GM21390 (cell line): ENCODE measurements around the gene EGFR.

Source experiments
- ATAC-seq: cut with Tn5 transposase; IDR thresholded peaks from one replicate; pipeline ENCODE4 v1.9.1; 2021; ENCODE audit not compliant: unreplicated experiment

Gene EGFR

DNA sequence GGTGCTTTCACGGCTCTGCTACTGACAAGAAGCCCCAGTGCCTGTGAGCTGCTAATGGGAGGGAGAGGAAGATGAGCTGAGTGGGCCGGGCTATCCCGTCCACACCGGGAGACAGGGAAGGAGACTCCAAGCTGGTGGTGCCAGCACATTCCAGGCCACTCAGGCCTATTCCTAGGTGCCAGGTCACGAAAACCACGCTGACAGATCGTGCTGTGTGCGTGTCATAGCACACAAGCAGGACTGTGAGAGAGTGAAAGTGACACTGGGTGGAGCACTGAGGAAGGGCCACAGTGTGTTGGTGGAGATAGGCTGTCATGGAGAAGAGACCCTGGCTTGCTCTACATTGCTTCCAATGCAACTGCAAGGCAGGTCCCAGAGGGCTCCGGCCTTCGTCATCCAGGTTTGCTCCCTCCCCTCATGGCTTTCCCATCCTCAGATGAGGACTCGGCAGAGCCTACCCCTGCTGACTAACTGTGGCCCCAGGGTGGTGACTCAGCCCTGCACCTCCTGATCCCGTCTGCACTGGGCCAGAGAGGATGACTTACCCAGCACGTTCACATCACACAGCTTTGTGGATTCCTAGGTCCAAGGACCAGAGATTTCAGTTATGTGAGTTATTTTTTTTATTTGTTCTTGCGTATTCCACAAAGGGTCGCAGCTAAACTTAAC lies 167.3 kb downstream of the EGFR start:
- ATAC-seq, result peak; percentile 43

DNA sequence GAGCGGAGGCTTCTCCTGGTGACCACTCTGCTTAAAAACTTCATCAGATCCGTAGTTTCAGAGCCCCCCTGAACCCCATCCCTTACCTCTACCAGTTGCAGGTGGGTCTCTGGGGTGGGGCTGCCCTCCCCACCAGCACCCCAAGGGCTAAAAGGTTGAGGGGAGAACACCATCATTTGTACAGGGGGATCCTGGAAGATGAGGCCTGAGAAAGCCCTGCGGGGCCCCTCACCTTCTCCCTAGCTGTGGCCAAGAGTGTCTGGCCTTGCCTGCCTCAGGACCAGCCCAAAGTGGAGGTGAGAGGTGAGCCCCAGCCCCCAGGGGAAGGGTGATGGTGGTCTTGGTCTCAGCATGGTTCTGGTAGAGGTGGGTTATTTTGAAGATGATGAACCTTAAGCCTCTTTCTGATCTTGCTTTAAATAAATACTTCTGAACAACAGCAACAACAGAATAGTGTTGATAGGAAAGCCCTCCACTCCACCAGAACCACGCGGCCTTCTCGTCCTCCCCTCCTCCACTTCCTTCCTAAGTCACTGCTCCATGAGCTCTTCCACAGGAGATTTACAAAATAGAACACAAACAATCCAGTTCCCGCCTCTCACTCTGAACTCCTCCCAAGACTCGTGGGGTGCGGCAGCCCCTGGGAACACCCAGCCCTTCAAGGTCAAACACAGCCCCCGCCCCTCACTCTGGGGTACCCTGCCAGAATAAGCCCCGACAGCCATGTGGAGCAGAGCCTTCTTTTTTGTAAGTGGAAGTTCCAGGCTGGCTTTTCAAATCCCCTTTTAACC lies 169.1 kb downstream of the EGFR start:
- no peak for ATAC-seq

DNA sequence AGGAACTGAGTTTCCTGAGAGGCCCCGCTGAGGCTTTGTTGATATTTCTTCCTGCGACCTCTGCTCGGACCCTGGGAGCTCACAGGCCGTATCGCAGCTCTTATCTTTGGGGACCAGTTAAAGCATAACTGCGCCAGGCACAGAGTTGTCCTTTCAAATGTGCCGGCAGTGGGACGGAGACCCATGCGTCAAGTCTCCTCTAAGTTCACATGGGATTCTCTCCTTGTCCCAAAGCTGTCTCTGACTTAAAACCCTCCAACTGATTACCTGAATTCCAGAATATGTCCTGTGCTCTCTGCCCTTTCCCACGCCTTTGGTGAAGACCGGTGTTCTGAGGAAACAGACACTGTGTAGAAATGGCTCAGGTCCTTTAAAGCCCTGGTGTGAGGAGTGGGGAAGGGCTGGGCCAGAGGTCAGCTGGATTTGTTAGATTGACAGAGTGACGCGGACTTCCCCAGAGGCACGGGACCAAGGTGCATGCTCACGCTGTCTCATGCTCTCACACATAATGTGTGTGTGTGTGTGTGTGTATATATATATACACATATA lies 169.8 kb downstream of the EGFR start:
- ATAC-seq, result no peak

DNA sequence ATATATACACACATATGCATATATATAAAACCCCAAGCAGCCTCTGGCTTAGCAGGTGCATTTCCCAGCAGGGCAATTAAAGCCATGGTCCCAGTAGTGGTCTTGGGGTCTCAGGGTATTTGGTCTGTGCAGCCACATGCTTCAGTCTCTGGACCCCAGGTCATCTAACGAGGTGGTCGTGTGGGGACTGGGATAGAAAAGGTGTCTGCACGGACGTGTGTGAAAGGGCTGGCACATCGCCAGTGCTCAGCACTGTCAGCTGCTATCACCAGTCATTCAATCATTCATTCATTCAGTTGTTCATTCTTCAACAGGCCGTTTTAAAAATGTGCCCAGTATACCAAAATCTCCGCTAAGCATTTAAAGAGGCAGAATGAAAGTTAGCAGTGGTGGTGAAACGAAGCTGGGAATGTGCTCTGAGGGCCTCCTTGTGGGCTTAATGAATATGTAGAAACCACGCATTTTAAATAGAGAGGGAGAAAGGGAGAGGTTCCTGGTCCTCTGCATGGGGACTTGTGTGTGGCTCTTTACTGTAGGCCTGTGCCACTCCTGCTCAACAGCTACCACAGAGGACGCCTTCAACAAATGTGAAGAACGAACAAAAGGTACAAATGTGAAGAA lies 170.4 kb downstream of the EGFR start:
- no peak for ATAC-seq

DNA sequence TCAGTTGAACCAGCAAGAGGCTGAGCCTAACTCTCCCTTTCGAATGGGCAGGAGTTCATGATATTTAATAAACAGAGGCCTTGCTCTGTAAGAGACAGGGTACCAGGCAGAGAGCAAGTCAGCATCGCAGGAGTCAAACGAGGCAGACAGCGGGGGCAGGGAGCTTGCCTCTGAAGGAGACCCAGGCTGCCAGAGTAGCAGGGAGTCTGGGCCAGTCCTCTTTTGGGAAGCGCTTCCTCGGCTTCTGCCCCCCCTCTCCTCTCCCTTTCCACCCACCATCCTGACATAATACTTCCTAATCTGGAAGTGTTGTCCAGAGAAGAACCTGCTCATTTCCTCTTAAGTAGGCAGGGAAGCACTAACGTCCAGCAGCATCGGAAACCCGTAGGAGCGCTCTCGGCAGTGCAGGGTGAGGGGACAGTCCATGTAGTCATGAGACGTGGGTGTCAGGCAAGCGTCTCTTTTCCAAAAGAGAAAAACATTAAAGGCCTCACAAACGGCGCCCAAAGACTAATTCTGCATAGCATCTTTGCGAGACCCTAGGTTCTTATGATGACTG lies 171.1 kb downstream of the EGFR start:
- no peak for ATAC-seq

DNA sequence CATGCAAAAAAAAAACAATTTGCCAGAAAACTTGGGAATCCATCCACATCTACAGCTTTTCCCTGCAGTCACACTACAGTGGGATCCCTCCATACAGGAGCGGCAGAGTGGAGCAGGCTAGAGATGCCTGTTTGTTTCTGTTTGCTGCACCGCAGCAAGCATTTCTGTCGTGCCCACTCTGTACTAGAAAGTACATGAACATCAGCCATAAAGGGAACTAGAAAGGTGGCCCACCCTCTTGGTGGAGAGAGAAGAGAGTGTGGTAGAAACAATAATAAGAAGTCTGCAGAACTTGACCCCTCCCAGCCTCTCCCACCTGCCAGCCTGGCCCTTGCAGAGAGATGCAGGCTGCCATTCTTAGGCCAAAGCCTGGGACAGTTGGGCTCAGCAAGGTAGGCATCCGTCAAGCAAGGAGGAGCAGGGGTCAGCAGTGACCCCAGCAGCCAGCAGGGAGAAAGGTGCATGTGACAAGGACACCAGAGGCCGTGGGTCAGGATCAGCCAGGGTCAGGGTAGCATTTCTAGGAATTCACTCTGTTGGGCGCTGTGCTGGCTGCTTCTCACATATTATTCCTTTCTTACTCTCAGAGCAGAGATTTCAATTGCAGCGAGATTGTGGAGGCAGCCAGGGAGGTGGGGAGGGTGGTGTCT lies 171.8 kb downstream of the EGFR start:
- ATAC-seq, result no peak

DNA sequence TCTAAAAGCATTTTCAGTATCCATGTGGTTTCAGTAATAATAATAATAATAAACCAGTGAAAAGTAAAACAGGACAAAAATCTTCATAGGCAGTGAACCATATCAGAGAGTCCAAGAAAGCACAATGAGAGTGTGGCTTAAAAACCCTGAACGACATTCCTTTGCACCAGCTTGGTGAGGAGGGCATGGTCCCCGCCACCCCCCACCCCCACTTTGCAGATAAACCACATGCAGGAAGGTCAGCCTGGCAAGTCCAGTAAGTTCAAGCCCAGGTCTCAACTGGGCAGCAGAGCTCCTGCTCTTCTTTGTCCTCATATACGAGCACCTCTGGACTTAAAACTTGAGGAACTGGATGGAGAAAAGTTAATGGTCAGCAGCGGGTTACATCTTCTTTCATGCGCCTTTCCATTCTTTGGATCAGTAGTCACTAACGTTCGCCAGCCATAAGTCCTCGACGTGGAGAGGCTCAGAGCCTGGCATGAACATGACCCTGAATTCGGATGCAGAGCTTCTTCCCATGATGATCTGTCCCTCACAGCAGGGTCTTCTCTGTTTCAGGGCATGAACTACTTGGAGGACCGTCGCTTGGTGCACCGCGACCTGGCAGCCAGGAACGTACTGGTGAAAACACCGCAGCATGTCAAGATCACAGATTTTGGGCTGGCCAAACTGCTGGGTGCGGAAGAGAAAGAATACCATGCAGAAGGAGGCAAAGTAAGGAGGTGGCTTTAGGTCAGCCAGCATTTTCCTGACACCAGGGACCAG lies 172.5 kb downstream of the EGFR start:
- no peak for ATAC-seq

DNA sequence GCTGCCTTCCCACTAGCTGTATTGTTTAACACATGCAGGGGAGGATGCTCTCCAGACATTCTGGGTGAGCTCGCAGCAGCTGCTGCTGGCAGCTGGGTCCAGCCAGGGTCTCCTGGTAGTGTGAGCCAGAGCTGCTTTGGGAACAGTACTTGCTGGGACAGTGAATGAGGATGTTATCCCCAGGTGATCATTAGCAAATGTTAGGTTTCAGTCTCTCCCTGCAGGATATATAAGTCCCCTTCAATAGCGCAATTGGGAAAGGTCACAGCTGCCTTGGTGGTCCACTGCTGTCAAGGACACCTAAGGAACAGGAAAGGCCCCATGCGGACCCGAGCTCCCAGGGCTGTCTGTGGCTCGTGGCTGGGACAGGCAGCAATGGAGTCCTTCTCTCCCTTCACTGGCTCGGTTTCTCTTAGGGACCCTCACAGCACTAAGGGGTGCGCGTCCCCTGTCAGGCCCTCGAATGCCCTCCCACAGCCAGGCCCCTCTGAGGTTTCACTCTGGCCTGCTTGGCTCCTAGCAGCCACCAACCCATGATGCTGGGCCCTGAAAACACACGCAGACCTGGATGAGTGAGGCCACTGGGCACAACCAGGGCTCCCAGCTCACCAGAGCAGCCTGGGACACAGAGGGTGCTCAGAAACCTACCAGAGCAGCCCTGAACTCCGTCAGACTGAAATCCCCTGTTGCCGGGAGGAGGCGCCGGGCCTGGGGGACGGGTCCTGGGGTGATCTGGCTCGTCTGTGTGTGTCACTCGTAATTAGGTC lies 173.3 kb downstream of the EGFR start:
- no peak for ATAC-seq

DNA sequence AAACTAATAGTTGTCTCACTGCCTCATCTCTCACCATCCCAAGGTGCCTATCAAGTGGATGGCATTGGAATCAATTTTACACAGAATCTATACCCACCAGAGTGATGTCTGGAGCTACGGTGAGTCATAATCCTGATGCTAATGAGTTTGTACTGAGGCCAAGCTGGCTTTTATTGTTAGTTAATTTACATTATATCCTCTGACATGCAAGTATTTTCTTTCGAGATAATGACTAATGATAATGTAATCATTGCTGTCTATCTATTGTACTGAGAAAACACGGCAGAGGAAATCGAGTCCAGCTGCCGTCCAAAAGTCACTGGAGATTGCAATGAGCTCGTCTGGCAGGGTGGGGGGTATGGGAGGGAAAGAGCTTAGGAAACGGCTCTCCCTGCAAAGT lies 173.9 kb downstream of the EGFR start:
- no peak for ATAC-seq

DNA sequence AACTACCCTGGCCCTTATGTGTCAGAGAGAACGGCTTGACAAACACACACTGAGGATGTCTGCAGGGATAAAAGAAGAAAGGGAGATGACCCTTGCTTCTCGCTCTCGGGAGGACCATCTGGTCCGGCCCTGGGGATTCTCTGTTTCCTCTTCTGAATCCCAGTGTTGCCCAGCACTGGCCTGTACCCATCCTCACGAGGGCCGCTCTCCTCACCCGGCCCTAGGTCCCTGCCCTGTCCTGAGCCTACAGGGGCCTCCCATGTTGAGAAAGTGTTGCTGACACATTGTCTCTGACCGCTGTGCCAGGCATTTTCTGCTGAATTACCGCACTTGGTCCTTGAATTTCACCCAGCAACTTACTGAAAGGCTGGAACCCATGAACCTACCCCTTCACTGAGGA lies 174.4 kb downstream of the EGFR start:
- no peak for ATAC-seq

DNA sequence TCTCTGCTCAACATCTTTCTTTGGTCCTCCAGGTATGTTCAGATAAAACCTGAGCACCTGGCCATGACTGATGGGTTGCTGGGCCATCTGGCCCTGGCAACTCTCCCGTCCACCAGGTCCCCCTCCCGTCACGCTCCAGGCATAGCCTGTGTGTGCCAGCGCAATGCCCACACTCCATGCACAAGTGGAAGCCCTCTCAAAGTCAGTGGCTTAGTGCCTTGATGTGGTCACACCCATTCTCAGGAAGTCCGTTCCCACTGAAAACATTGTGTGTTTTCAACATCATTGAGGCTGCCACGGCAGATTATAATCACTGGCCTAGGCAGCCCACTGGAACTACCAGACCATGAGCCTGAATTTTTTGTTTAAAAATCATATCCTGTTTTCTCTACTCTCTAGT lies 175.7 kb downstream of the EGFR start:
- ATAC-seq, result no peak

DNA sequence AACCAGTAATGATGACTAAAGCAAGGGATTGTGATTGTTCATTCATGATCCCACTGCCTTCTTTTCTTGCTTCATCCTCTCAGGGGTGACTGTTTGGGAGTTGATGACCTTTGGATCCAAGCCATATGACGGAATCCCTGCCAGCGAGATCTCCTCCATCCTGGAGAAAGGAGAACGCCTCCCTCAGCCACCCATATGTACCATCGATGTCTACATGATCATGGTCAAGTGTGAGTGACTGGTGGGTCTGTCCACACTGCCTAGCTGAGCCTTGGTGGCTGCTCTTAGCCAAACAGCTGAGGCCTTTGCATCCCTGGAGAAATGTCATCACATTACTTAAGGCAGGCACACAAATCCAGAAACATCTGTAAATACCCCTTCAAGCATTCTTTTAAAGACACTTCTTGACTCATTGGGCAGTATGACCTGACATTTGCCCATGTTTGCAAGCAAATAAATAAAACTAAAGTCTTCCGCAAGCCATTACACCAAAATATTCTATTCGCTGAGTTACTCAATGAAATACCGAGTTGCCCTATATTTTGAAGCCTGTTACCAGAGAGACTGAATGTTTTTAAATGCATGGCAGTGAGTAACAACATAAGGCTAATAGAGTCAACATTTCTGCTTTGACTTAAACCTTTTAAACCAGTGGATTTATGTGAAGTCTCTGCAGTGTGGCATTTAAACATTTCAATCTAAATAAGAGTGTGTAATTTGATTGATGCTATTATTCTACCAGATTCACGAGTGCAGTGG lies 180.0 kb downstream of the EGFR start:
- no peak for ATAC-seq

DNA sequence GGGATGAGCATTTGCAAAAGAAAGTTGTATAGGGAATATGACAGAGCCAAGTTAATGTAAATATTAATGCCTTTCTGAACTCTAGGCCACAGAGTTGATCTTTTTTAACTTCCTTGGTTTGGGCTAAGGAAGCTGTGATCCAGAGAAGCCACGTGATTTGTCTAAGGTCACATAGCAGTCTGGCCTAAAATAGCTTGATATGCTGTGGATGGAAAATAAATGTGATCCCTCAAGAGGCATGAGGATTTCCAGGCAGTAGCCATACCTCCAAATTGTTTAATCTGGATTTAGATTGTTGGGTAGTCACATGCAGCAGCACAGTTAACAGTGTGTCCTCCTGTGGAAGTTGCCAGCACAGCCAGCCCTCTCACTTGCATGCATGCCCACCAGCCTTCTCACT lies 180.6 kb downstream of the EGFR start:
- no peak for ATAC-seq

DNA sequence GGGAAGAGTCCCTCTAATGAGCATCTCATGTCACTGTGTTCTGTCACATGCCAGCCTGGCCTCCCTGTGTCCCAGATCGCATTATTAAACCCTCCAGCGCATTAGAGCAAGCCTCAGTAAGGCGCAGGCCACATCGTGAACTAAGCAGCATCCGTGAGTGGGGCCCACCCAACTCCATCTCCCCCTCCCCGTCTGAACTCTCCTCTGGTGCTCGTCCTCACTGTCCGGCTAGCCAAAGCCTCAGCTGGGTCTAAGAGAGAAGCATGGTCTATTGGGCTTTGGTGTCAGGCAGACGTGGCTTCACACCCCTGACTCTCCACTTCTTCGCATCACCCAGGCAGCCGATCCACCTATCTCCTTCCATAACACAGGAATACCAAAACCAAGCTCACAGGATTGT lies 181.6 kb downstream of the EGFR start:
- no peak for ATAC-seq

DNA sequence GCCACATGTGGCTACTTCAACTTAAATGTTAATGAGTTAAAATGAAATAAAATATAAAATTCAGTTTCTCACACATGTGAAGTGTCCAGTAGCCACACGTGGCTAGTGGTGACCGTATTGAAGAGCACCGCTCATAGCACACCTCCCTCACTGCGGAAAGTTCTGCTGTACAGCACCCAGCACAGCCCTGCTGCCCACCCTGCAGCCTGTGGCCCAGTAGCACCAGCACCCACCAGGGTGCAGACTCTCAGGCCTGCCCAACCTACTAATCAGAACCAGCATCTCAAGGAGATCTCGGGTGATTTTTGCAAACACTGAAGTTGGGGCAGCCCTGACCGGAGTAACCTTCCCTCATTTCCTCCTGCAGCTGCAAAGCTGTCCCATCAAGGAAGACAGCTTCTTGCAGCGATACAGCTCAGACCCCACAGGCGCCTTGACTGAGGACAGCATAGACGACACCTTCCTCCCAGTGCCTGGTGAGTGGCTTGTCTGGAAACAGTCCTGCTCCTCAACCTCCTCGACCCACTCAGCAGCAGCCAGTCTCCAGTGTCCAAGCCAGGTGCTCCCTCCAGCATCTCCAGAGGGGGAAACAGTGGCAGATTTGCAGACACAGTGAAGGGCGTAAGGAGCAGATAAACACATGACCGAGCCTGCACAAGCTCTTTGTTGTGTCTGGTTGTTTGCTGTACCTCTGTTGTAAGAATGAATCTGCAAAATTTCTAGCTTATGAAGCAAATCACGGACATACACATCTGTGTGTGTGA lies 183.5 kb downstream of the EGFR start:
- no peak for ATAC-seq

DNA sequence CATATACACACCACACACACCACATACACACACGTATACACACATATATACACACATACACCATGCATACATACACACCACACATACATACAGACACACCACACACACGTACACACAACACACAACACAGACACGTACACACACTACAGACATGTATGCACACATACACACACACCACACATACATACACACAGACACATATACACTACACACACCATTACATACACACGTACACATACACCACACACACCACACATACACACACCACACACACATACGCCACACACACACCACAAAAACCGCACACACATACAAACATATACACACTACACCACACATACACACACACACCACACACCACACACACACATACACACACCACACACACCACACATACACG lies 184.5 kb downstream of the EGFR start:
- ATAC-seq, result no peak

DNA sequence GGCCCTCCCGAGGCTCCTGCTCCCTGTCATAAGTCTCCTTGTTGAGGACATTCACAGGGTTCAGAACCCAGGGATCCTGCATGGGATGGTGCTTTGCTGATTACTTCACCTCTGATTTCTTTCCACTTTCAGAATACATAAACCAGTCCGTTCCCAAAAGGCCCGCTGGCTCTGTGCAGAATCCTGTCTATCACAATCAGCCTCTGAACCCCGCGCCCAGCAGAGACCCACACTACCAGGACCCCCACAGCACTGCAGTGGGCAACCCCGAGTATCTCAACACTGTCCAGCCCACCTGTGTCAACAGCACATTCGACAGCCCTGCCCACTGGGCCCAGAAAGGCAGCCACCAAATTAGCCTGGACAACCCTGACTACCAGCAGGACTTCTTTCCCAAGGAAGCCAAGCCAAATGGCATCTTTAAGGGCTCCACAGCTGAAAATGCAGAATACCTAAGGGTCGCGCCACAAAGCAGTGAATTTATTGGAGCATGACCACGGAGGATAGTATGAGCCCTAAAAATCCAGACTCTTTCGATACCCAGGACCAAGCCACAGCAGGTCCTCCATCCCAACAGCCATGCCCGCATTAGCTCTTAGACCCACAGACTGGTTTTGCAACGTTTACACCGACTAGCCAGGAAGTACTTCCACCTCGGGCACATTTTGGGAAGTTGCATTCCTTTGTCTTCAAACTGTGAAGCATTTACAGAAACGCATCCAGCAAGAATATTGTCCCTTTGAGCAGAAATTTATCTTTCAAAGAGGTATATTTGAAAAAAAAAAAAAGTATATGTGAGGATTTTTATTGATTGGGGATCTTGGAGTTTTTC lies 186.5 kb downstream of the EGFR start:
- no peak for ATAC-seq
